CD14-positive monocyte (primary cell): ENCODE measurements around the gene LRRC49. TPM values are rescaled to one million over a fixed set of nuclear protein-coding genes. Genes with fewer than 3 reads are reported as not detected.

Experiments used
- DNase-seq, 3 donors: peaks; one replicate each; pipeline ENCODE4 v3.0.0-alpha.2; 2011 to 2022
- H2AFZ ChIP-seq: 2 replicates; pipeline ENCODE4 v1.6.0; 2012; ENCODE audit warnings: mild to moderate bottlenecking, low read depth, low read length, inconsistent platforms; ENCODE audit not compliant: insufficient read depth, poor library complexity, severe bottlenecking
- H3K27ac ChIP-seq, 2 donors: 1 replicate in 1 of 2; 2 replicates in 1 of 2; pipeline ENCODE4 v1.5.1; 2012 to 2013; ENCODE audit warnings: low read length in 2 of 2, control low read depth in 1 of 2, inconsistent platforms in 1 of 2, low read depth in 1 of 2, mild to moderate bottlenecking in 1 of 2
- H3K27me3 ChIP-seq, 2 donors: one replicate each; pipeline versions ENCODE4 v1.6.0 to v1.6.1; 2011 to 2013; ENCODE audit warnings: low read length in 2 of 2; ENCODE audit not compliant: control insufficient read depth in 2 of 2, insufficient read depth in 2 of 2
- H3K36me3 ChIP-seq, 2 donors: replicated peaks in 1 of 2; 1 replicate in 1 of 2; 2 replicates in 1 of 2; pipeline versions ENCODE4 v1.5.1 to v1.6.1; 2012 to 2013; ENCODE audit warnings: low read length in 2 of 2, control low read depth in 1 of 2, inconsistent platforms in 1 of 2, mild to moderate bottlenecking in 1 of 2; ENCODE audit not compliant: insufficient read depth in 2 of 2, control insufficient read depth in 1 of 2
- H3K4me1 ChIP-seq, 2 donors: 1 replicate in 1 of 2; 2 replicates in 1 of 2; pipeline versions ENCODE4 v1.5.1 to v1.6.1; 2012 to 2013; ENCODE audit warnings: low read length in 2 of 2, control low read depth in 1 of 2, inconsistent platforms in 1 of 2, mild to moderate bottlenecking in 1 of 2, moderate library complexity in 1 of 2; ENCODE audit not compliant: insufficient read depth in 2 of 2, control insufficient read depth in 1 of 2
- H3K4me2 ChIP-seq: replicated peaks from 2 replicates; pipeline ENCODE3; 2012; ENCODE audit warnings: low read length, moderate library complexity, mild to moderate bottlenecking; ENCODE audit not compliant: poor library complexity, severe bottlenecking; ENCODE audit errors: extremely low read depth
- H3K4me3 ChIP-seq, 3 experiments: fragments of 200-600 bp in 1 of 3; sonication (generic) in 1 of 3; replicated peaks in 1 of 3; 1 replicate in 2 of 3; 2 replicates in 1 of 3; pipeline ENCODE4 v1.5.1; 2011 to 2013; ENCODE audit warnings: low read length in 3 of 3, mild to moderate bottlenecking in 3 of 3, control low read depth in 2 of 3, low read depth in 2 of 3, inconsistent platforms in 1 of 3, moderate library complexity in 1 of 3
- H3K79me2 ChIP-seq: 2 replicates; pipeline ENCODE4 v1.6.0; 2012; ENCODE audit warnings: mild to moderate bottlenecking, control low read depth, inconsistent platforms, low read length, moderate library complexity; ENCODE audit not compliant: insufficient read depth
- H3K9ac ChIP-seq: 2 replicates; pipeline ENCODE4 v1.6.0; 2017; ENCODE audit warnings: low read length, mild to moderate bottlenecking; ENCODE audit not compliant: insufficient read depth, poor library complexity, severe bottlenecking
- H3K9me3 ChIP-seq, 2 donors: replicated peaks in 1 of 2; 1 replicate in 1 of 2; 2 replicates in 1 of 2; pipeline versions ENCODE4 v1.5.1 to v1.6.1; 2012 to 2013; ENCODE audit warnings: low read length in 2 of 2, control low read depth in 1 of 2; ENCODE audit not compliant: control insufficient read depth in 1 of 2, insufficient read depth in 1 of 2
- H4K20me1 ChIP-seq: 2 replicates; pipeline ENCODE4 v1.6.0; 2012; ENCODE audit warnings: mild to moderate bottlenecking, low read length, control low read depth, moderate library complexity; ENCODE audit not compliant: insufficient read depth
- H3K27ac Mint-ChIP-seq, 7 donors: one replicate each; pipeline ENCODE4 v1.8.0; 2020; ENCODE audit warnings: mild to moderate bottlenecking in 7 of 7, mixed read lengths in 7 of 7, moderate library complexity in 6 of 7, inconsistent platforms in 2 of 7
- H3K27me3 Mint-ChIP-seq, 3 donors: one replicate each; pipeline ENCODE4 v1.8.0; 2021 to 2022; ENCODE audit warnings: low read depth in 3 of 3, mild to moderate bottlenecking in 3 of 3, mixed read lengths in 3 of 3, moderate library complexity in 3 of 3, inconsistent platforms in 1 of 3
- H3K36me3 Mint-ChIP-seq, 2 donors: one replicate each; pipeline ENCODE4 v1.8.0; 2020; ENCODE audit warnings: mixed read lengths in 2 of 2, inconsistent platforms in 1 of 2, mild to moderate bottlenecking in 1 of 2
- H3K4me1 Mint-ChIP-seq: one replicate; pipeline ENCODE4 v1.8.0; 2020; ENCODE audit warnings: mild to moderate bottlenecking, mixed read lengths
- H3K4me3 Mint-ChIP-seq, 2 donors: one replicate each; pipeline ENCODE4 v1.8.0; 2020; ENCODE audit warnings: mild to moderate bottlenecking in 2 of 2, mixed read lengths in 2 of 2, moderate library complexity in 1 of 2
- H3K9me3 Mint-ChIP-seq, 7 donors: one replicate each; pipeline ENCODE4 v1.8.0; 2020 to 2022; ENCODE audit warnings: mixed read lengths in 7 of 7, mild to moderate bottlenecking in 6 of 7, moderate library complexity in 6 of 7, inconsistent platforms in 2 of 7
- CTCF ChIP-seq: fragments of 200-600 bp; IDR thresholded peaks from one replicate; pipeline ENCODE4 v1.8.0; 2022; ENCODE audit warnings: antibody characterized with exemption, mild to moderate bottlenecking
- WGBS: methylation state at CpG from one replicate; pipeline ENCODE4 v1.1.5; 2013; ENCODE audit warnings: missing lambda C conversion rate; ENCODE audit not compliant: insufficient coverage; 5-methylcytosine and 5-hydroxymethylcytosine counted together
- intact Hi-C, 2 donors: fragments of 100-400 bp; cut with micrococcal nuclease; formaldehyde crosslinking; loops; one replicate each; pipeline versions ENCODE4 v1.15.0 to v1.15.1; 2023
- polyA plus RNA-seq, 3 donors: library from polyadenylated mRNA; depleted of rRNA in 1 of 3; unstranded in 2 of 3; stranded (reverse) in 1 of 3; fragments of 300-500 nt in 2 of 3; fragments of >200 nt in 1 of 3; fragmentation: Illumina TruSeq in 2 of 3; gene quantifications; 1 replicate in 2 of 3; 2 replicates in 1 of 3; pipeline ENCODE4 v1.2.3, GENCODE V29; 2012 to 2021

Gene LRRC49
- polyA plus RNA-seq, 3 donors: 0.08 to 0.51 (median 0.24) TPM

DNA sequence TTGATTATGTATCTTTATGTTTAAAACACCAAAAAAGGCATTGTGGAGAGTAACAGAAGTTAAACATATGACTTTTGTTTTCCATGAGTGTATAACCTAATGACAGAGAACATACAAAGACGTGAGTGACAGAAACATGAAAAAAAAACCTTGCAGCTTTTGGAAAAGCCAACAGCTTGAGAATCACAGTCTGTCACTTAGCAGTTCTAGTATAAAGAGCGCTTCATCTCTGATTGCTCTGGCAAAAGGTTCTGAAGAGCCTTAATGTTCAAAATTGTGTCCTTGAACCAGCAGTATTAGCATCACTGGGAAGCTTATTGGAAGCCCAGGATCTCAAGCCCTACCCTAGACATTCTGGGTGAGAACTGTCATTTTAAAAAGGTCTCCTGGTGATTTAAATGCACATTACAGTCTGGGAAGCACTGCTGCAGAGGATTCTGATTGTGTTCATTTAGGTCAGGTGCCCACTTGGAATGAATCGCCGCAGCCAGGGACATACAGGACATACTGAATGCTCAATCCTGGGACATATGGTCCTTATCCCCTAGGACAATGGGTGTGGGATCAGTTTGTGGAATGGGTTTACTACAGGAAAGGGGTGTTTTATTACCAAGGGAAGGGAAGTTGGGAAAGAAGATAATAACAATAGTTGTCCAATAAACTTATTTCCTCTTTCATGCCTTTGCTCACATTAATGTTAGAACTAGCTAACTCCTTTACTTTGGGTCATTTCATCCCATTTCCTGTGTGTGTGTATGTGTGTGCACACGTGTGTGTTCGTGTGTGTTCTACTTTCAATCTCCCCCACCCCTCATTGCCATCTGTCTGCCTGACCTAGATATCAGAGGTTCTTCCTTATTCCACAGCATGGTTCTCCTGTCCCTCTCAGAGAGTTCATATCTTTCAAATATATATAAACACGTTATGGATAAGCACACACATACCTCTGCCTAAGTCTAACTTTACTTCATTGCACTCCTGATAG is 55.0 kb downstream of the LRRC49 start:
- H3K27ac ChIP-seq: no peak overlapping the region
- H3K79me2 ChIP-seq: no peaks in the 10 kb centered on the region
- no peak overlapping the region for H3K9ac ChIP-seq
- no peak overlapping the region for H3K4me3 Mint-ChIP-seq
- no peaks in the 10 kb centered on the region for H4K20me1 ChIP-seq
- no peak overlapping the region for H3K4me2 ChIP-seq
- intact Hi-C loops: no loop called here
- H3K36me3 ChIP-seq: no peaks in the 10 kb centered on the region
- H3K27ac Mint-ChIP-seq: no peak overlapping the region
- H3K4me3 ChIP-seq: no peak overlapping the region
- 95% methylated on average over 4 of the region's 7 CpGs for WGBS
- H3K4me1 Mint-ChIP-seq: peaks cover 7% of the 10 kb centered on the region
- no peaks in the 10 kb centered on the region for H3K27me3 ChIP-seq
- no peaks in the 10 kb centered on the region for H3K9me3 ChIP-seq
- H2AFZ ChIP-seq: no peak overlapping the region
- peaks cover 0 to 7% (median 3%) of the 10 kb centered on the region in 3 donors for H3K27me3 Mint-ChIP-seq
- H3K9me3 Mint-ChIP-seq: peaks cover 0 to 6% (median 4%) of the 10 kb centered on the region in 7 donors
- no peaks in the 10 kb centered on the region for H3K36me3 Mint-ChIP-seq
- no peak for DNase-seq
- TF ChIP-seq CTCF: no peak
- no peaks in the 10 kb centered on the region for H3K4me1 ChIP-seq

DNA sequence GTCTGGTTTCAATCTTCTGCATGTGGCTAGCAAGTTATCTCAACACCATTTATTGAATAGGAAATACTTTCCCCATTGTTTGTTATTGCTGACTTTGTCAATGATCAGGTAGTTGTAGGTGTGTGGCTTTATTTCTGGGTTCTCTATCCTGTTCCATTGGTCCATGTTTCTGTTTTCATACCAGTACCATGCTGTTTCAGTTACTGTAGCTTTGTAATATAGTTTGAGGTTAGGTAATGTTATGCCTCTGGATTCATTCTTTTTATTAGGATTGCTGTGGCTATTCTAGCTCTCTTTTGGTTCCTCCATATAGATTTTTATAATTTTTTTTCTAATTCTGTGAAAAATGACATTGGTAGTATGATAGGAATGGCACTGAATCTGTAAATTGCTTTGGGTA is 58.3 kb downstream of the LRRC49 start:
- Histone ChIP-seq H3K27me3 (no peaks in the 10 kb centered on the region), H3K4me3 (no peak overlapping the region), H4K20me1 (no peaks in the 10 kb centered on the region), H3K4me1 (no peaks in the 10 kb centered on the region), H3K9me3 (no peaks in the 10 kb centered on the region), H3K27ac (no peak overlapping the region), H3K9ac (no peak overlapping the region), H3K4me2 (no peak overlapping the region), H2AFZ (no peak overlapping the region), H3K36me3 (no peaks in the 10 kb centered on the region), H3K79me2 (no peaks in the 10 kb centered on the region)
- Mint-ChIP-seq H3K4me1 (peaks cover 7% of the 10 kb centered on the region), H3K9me3 (peaks cover 0 to 6% (median 5%) of the 10 kb centered on the region in 7 donors), H3K27ac (no peak overlapping the region), H3K4me3 (no peak overlapping the region), H3K36me3 (no peaks in the 10 kb centered on the region), H3K27me3 (peaks cover 0 to 11% (median 10%) of the 10 kb centered on the region in 3 donors)
- intact Hi-C loops: no loop called here
- no peak for DNase-seq
- TF ChIP-seq CTCF: no peak
